ENCODE data around the gene GADD45G.

Gene GADD45G

GRCh38 chr9:89598363-89598713 is 6.5 kb upstream of the GADD45G start:
- no peak overlapping the region for H3K4me3 ChIP-seq (ENCODE audit: low read depth, low read length)
- TF ChIP-seq, protein P1, sequence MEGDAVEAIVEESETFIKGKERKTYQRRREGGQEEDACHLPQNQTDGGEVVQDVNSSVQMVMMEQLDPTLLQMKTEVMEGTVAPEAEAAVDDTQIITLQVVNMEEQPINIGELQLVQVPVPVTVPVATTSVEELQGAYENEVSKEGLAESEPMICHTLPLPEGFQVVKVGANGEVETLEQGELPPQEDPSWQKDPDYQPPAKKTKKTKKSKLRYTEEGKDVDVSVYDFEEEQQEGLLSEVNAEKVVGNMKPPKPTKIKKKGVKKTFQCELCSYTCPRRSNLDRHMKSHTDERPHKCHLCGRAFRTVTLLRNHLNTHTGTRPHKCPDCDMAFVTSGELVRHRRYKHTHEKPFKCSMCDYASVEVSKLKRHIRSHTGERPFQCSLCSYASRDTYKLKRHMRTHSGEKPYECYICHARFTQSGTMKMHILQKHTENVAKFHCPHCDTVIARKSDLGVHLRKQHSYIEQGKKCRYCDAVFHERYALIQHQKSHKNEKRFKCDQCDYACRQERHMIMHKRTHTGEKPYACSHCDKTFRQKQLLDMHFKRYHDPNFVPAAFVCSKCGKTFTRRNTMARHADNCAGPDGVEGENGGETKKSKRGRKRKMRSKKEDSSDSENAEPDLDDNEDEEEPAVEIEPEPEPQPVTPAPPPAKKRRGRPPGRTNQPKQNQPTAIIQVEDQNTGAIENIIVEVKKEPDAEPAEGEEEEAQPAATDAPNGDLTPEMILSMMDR (IDR thresholded peaks at IDR 0.05; ENCODE audit: insufficient read depth, low read depth, low read length, missing control alignments), result no peak

GRCh38 chr9:89598926-89599325 is 5.9 kb upstream of the GADD45G start:
- DNase-seq (ENCODE audit: low read depth), result no peak
- TF ChIP-seq, protein P1 (IDR thresholded peaks at IDR 0.05; ENCODE audit: insufficient read depth, low read depth, low read length, missing control alignments), result no peak
- H3K4me3 ChIP-seq (ENCODE audit: low read depth, low read length), result no peak overlapping the region

More at GRCh38 chr9:89598363-89598713, 6.5 kb upstream of the GADD45G start:
- no peak for DNase-seq (ENCODE audit: low read depth)

GRCh38 chr9:89600831-89601230 is 4.0 kb upstream of the GADD45G start:
- TF ChIP-seq, protein P1 (IDR thresholded peaks at IDR 0.05; ENCODE audit: insufficient read depth, low read depth, low read length, missing control alignments), result no peak
- no peak for DNase-seq (ENCODE audit: low read depth)
- H3K4me3 ChIP-seq (ENCODE audit: low read depth, low read length), result no peak overlapping the region

DNA sequence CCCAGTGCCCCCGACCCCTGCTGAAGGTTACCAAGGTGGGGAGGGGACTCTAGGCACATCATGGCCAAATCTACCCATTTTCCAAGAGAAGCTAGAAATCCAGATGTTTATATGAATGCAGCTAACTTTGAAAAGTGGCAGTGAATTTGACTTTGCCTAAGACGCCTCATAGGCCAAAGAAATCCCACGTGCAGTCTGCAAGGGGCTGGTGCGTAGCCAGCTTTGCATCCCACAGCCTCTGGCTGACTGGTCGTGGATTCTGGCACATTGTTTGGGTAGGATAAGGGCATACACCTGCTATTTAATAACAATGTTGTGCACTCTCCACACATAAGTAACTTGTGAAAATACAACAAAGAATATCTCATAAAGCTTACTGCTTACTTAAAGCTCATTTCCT is 3.5 kb upstream of the GADD45G start:
- H3K4me3 ChIP-seq (ENCODE audit: low read depth, low read length), result no peak overlapping the region
- no peak for DNase-seq (ENCODE audit: low read depth)
- TF ChIP-seq, protein P1 (IDR thresholded peaks at IDR 0.05; ENCODE audit: insufficient read depth, low read depth, low read length, missing control alignments), result no peak

GRCh38 chr9:89601856-89602562 is 2.8 kb upstream of the GADD45G start:
- DNase-seq (ENCODE audit: low read depth), result no peak

DNA sequence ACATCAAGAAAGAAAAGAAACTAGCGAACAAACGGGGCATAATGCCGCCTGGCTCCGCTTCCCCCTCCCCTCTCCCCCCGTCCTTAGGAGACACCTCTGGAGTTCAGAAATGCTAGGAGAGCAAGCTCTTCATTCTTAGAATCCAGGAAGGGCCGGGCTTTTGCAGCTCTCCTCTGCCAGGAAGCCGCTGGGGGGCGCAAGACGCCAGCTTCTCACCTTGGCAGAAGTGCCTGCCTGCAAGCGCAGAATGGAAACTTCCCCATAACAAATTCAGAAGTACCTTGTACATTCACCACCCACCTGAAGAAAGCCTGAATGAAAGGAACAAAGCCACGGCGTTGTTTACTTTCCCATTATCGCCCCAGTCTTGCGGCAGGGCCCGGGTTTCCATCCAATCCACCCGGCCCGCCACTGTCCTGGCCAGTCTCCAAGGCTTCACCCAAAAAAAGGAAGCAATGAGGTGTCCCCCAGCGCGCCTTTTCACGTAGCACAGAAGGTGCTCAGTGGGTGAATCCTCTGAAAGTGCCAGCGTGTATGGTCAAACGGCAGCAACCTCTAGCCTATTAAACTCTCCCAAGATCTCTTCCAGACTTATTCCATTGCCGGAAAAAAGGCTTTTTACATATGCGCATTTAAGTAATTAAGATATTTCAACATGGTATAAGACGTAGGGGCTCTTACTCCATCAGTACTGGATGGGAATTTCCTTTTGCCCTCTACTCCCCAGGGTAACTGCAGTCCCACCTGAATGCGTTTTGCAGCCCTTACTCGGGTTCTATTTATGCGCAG is 1.6 kb upstream of the GADD45G start:
- TF ChIP-seq, protein P1 (IDR thresholded peaks at IDR 0.05; ENCODE audit: insufficient read depth, low read depth, low read length, missing control alignments), result peak; percentile 91
- DNase-seq (ENCODE audit: low read depth), result peak; percentile 89
- peak overlapping the region; percentile 14 for H3K4me3 ChIP-seq (ENCODE audit: low read depth, low read length)

More at GRCh38 chr9:89601856-89602562, 2.8 kb upstream of the GADD45G start:
- no peak overlapping the region for H3K4me3 ChIP-seq (ENCODE audit: low read depth, low read length)
- TF ChIP-seq, protein P1 (IDR thresholded peaks at IDR 0.05; ENCODE audit: insufficient read depth, low read depth, low read length, missing control alignments), result no peak
